Measurements from ENCODE around the gene FRK. TPM values are rescaled to one million over a fixed set of nuclear protein-coding genes. Genes with fewer than 3 reads are reported as not detected.

FRK gene, protein sequence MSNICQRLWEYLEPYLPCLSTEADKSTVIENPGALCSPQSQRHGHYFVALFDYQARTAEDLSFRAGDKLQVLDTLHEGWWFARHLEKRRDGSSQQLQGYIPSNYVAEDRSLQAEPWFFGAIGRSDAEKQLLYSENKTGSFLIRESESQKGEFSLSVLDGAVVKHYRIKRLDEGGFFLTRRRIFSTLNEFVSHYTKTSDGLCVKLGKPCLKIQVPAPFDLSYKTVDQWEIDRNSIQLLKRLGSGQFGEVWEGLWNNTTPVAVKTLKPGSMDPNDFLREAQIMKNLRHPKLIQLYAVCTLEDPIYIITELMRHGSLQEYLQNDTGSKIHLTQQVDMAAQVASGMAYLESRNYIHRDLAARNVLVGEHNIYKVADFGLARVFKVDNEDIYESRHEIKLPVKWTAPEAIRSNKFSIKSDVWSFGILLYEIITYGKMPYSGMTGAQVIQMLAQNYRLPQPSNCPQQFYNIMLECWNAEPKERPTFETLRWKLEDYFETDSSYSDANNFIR
- total RNA-seq, result 1.4 and 1.8 TPM in 2 replicates

DNA sequence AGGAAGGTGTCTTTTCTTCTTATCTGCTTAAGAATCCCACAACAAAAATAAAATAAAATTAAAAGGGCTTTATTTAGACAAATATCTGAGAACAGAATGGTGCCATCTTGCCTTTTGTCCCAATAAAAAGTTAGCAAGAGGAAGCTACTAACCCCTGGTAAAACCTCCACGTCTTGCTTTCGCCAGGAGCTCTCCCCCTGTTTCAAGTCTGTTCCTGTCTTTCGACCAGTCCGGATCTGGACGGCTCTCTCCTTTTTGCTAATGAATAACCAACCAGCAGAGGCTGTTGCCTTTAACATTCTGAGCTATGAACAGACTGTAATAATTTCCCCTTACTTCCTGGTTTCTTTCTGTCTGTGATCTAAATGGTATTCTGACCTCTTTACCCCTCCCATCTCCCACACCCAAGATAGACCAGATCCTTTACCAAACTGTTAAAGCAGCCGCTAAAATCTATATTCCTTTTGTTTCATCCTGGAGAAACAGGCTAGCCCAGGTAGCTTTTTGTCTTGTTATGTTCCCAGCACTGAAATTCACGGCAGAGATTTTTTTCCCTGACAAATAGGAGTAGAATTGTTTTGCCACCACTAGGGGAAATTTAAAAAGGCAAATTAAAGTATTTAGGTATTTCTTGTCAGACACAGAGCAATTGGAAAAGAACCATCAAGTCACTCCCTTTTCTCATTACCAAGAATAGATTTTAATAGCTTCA lies at the start of gene FRK:
Gene FRK, minus strand, starts transcription at position 320 of the 712 bp plus-strand sequence. CDS start 580 bp downstream, outside the sequence.

DNA sequence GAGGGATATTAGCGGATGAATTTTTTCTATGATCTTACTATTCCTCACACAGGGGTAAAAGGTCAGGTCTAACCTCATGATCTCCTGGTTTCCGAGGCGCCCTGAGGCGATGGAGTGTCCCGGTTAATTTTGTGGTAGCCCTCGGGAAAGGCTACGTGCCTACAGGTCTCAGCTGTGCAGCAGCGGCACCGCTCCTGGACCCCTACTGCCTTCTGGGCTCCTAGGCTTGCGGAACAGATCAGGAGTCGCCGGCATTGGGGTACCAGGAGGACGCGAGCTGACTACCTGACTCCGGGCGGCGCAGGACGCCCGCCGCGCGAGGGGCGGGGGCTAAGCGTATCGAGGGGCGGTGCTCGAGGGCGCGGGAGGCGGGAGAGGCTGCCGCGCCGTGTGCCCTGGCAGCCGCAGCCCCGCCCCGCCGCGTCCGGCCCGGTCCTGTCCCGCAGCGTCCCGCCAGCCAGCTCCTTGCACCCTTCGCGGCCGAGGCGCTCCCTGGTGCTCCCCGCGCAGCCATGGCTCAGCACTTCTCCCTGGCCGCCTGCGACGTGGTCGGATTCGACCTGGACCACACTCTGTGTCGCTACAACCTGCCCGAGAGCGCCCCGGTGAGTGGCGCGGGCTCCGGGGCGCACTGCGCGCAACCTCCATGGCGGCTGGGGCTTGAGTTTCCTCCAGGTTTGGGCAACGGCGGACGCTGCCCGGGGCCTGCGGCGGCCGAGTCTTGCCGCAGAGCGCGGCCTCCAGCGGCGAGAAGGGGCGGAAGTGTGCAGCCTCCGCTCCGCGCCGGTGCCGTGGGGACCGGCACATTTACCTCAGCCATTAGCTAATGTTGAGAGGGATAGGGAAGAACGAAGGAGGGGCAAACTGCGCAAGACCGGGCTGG lies 40.0 kb upstream of the FRK start, which contains the start of gene NT5DC1:
Gene NT5DC1, plus strand, starts transcription at position 435 of the 883 bp plus-strand sequence. Its CDS starts 78 bp downstream, at position 513.

Other genes starting within 250 kb of the FRK start
- gene NT5DC1, start 40.0 kb upstream of the FRK start, total RNA-seq, result 20.8 and 25.5 TPM in 2 replicates
- not detected in 2 replicates for gene COL10A1, start 65.2 kb upstream of the FRK start, total RNA-seq
- gene TSPYL4, start 193.2 kb upstream of the FRK start, total RNA-seq, result 9.8 and 10.0 TPM in 2 replicates
- 49.9 and 57.0 TPM in 2 replicates for gene TSPYL1, start 219.0 kb upstream of the FRK start, total RNA-seq